HepG2 (cell line): ENCODE data around the gene EIF3L. TPM values are rescaled to one million over a fixed set of nuclear protein-coding genes. Genes with fewer than 3 reads are reported as not detected.

Source experiments
- GFI1 ChIP-seq: sonication (generic); formaldehyde crosslinking; IDR thresholded peaks from 2 replicates; pipeline ENCODE4 v1.5.0; 2020; ENCODE audit warnings: missing genetic modification reagents, mild to moderate bottlenecking, borderline replicate concordance
- HES4 ChIP-seq: sonication (generic); formaldehyde crosslinking; IDR thresholded peaks from 2 replicates; pipeline ENCODE4 v1.9.0; 2021; ENCODE audit warnings: mild to moderate bottlenecking, missing genetic modification reagents, borderline replicate concordance
- HMG20A ChIP-seq: IDR thresholded peaks from 2 replicates; pipeline ENCODE4 v1.6.1; 2016; ENCODE audit warnings: borderline replicate concordance
- HMG20B ChIP-seq: conservative IDR thresholded peaks from 2 replicates; pipeline ENCODE4 v1.6.1; 2016; ENCODE audit warnings: missing genetic modification reagents, missing compliant biosample characterization
- MEIS2 ChIP-seq: sonication (generic); formaldehyde crosslinking; IDR thresholded peaks from 2 replicates; pipeline ENCODE4 v1.9.0; 2021; ENCODE audit warnings: mild to moderate bottlenecking, missing genetic modification reagents
- NPAS2 ChIP-seq: sonication (generic); formaldehyde crosslinking; IDR thresholded peaks from 2 replicates; pipeline ENCODE4 v1.8.0; 2022; ENCODE audit warnings: mild to moderate bottlenecking, missing genetic modification reagents, borderline replicate concordance
- POLR2AphosphoS2 ChIP-seq: IDR thresholded peaks from 2 replicates; pipeline ENCODE4 v1.6.1; 2011; ENCODE audit warnings: low read depth, low read length, improper control_type of control experiment
- U2AF1 ChIP-seq: fragments of 200-400 bp; formaldehyde crosslinking; optimal IDR thresholded peaks from 2 replicates; pipeline ENCODE3; 2017; ENCODE audit warnings: mild to moderate bottlenecking, low read depth, low read length
- YY1 ChIP-seq: IDR thresholded peaks from 2 replicates; pipeline ENCODE4 v1.6.1; 2011; ENCODE audit warnings: low read length, low read depth, moderate library complexity, mild to moderate bottlenecking; ENCODE audit not compliant: insufficient read depth, insufficient replicate concordance
- ZBTB42 ChIP-seq: sonication (generic); formaldehyde crosslinking; IDR thresholded peaks from 2 replicates; pipeline ENCODE4 v1.5.0; 2020; ENCODE audit warnings: mild to moderate bottlenecking, missing genetic modification reagents
- ZFX ChIP-seq: sonication (generic); formaldehyde crosslinking; IDR thresholded peaks from 2 replicates; pipeline ENCODE4 v1.4.0; 2020; ENCODE audit warnings: mild to moderate bottlenecking, low read depth, missing genetic modification reagents, moderate library complexity
- ZKSCAN5 ChIP-seq: sonication (generic); formaldehyde crosslinking; IDR thresholded peaks from 2 replicates; pipeline ENCODE4 v1.5.1; 2020; ENCODE audit warnings: mild to moderate bottlenecking, missing genetic modification reagents
- ZNF101 ChIP-seq: sonication (generic); formaldehyde crosslinking; IDR thresholded peaks from 2 replicates; pipeline ENCODE4 v1.4.0; 2020; ENCODE audit warnings: mild to moderate bottlenecking, low read depth, missing genetic modification reagents, borderline replicate concordance
- ZNF225 ChIP-seq: sonication (generic); formaldehyde crosslinking; IDR thresholded peaks from 2 replicates; pipeline ENCODE4 v1.4.0; 2020; ENCODE audit warnings: mild to moderate bottlenecking, missing genetic modification reagents
- ZNF292 ChIP-seq: sonication (generic); formaldehyde crosslinking; IDR thresholded peaks from 2 replicates; pipeline ENCODE4 v1.8.1; 2022; ENCODE audit warnings: mild to moderate bottlenecking, low read depth, missing genetic modification reagents, borderline replicate concordance
- ZNF577 ChIP-seq: sonication (generic); formaldehyde crosslinking; IDR thresholded peaks from 2 replicates; pipeline ENCODE4 v1.4.0; 2020; ENCODE audit warnings: mild to moderate bottlenecking, low read depth, missing genetic modification reagents, borderline replicate concordance
- ZNF605 ChIP-seq: sonication (generic); formaldehyde crosslinking; IDR thresholded peaks from 2 replicates; pipeline ENCODE4 v1.8.0; 2022; ENCODE audit warnings: mild to moderate bottlenecking, missing genetic modification reagents
- ZNF713 ChIP-seq: sonication (generic); formaldehyde crosslinking; IDR thresholded peaks from 2 replicates; pipeline ENCODE4 v1.4.0; 2020; ENCODE audit warnings: mild to moderate bottlenecking, missing genetic modification reagents
- ZNF720 ChIP-seq: sonication (generic); formaldehyde crosslinking; IDR thresholded peaks from 2 replicates; pipeline ENCODE4 v1.4.0; 2020; ENCODE audit warnings: missing genetic modification reagents
- ZNF773 ChIP-seq: sonication (generic); formaldehyde crosslinking; IDR thresholded peaks from 2 replicates; pipeline ENCODE4 v1.4.0; 2020; ENCODE audit warnings: missing genetic modification reagents, borderline replicate concordance
- ZSCAN30 ChIP-seq: sonication (generic); formaldehyde crosslinking; IDR thresholded peaks from 2 replicates; pipeline ENCODE4 v1.5.0; 2020; ENCODE audit warnings: mild to moderate bottlenecking, missing genetic modification reagents
- polyA plus RNA-seq, 8 experiments: library from polyadenylated mRNA; depleted of rRNA in 3 of 8; stranded (reverse) in 7 of 8; unstranded in 1 of 8; fragments of >200 nt; fragmentation: Illumina TruSeq in 4 of 8; extraction: Trizol in 4 of 8; gene quantifications; 2 replicates each; pipeline versions ENCODE4 v1.2.1 to v1.2.3, GENCODE V29; 2011 to 2016; ENCODE audit warnings: low read depth in 4 of 8, missing spikeins in 1 of 8, mixed read lengths in 1 of 8; ENCODE audit not compliant: insufficient read depth in 1 of 8
- total RNA-seq, 5 experiments: library from RNA; depleted of rRNA; stranded (reverse); fragments of >200 nt; fragmentation: Illumina TruSeq; extraction: Trizol; gene quantifications; 2 replicates each; pipeline ENCODE4 v1.2.3, GENCODE V29; 2016; ENCODE audit warnings: low read depth in 1 of 5
- TF ChIP-seq, protein P1 (sequence below): sonication (generic); formaldehyde crosslinking; IDR thresholded peaks from 2 replicates; pipeline ENCODE4 v1.8.1; 2023; ENCODE audit warnings: missing genetic modification reagents, mild to moderate bottlenecking, borderline replicate concordance
- TF ChIP-seq, protein P2 (sequence below): sonication (generic); formaldehyde crosslinking; IDR thresholded peaks from 2 replicates; pipeline ENCODE4 v1.5.0; 2020; ENCODE audit warnings: missing genetic modification reagents
- TF ChIP-seq, protein P3 (sequence below): sonication (generic); formaldehyde crosslinking; IDR thresholded peaks from 2 replicates; pipeline ENCODE4 v1.4.0; 2020; ENCODE audit warnings: missing genetic modification reagents
- TF ChIP-seq, protein P4 (sequence below): sonication (generic); formaldehyde crosslinking; IDR thresholded peaks from 2 replicates; pipeline ENCODE4 v1.4.0; 2020; ENCODE audit warnings: mild to moderate bottlenecking, low read depth, missing genetic modification reagents
- TF ChIP-seq, protein P5 (sequence below): sonication (generic); formaldehyde crosslinking; IDR thresholded peaks from 2 replicates; pipeline ENCODE4 v1.4.0; 2020; ENCODE audit warnings: missing genetic modification reagents

EIF3L gene
- total and polyA plus RNA-seq, 2 of the 13 experiments (the other 11 are each of a cell fraction or from before 2014, with no cell fraction given), result 514 to 793 TPM

DNA sequence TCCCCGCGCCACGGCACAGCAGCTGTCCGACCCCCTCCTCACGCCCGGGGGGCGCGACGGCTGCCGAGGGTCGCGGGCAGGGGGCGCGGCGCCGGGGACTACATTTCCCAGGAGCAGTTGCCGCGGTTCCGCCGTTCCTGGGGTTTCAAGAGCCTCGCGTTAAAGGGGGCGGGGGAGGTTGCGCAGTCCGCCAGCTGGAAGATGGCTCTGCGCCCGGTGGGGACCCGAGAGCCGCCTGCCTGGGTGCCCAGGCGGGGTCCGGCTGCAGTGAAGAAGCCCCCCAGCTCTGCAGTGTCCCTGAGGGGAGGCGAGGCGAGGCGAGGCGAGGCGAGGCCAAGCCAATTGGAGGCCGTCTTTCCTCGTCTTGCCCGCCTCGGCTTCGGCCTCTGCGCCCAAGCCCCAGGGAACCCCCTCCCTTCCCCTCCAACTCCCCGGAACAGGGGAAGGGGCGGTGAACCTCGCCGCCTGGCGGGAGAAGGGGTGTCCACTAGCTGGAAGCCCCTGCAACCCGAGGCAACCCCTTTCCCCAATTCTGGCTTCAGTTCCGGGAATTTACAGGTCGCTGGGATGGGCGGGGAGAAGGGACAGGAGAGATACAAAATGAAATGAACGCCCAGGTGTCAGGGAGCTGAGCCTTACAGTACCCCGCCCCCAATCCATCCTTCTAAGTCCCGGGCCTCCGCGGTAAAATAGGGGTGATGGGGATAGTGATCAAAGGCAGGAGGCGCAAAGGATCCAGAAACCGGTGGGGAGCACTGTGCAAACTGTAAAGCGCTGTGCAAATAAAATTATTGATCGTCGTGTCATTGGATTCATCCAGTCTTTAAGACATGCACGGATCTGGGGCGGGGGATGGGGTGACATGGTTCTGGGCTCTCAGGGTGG lies 46.7 kb upstream of the EIF3L start (continued):
- TF ChIP-seq ZSCAN30 (CRISPR knock-in tag) (no peak), U2AF1 (no peak), HES4 (CRISPR knock-in tag) (no peak), ZFX (CRISPR knock-in tag) (peak; percentile 23; the same call in 1 of the 2 replicates), ZNF577 (no peak), ZNF720 (CRISPR knock-in tag) (no peak), ZNF292 (CRISPR knock-in tag) (no peak), ZNF773 (no peak), ZNF225 (CRISPR knock-in tag) (peak; percentile 81; the same call in 1 of the 2 replicates), ZNF605 (CRISPR knock-in tag) (no peak; the same call in 1 of the 2 replicates), ZKSCAN5 (CRISPR knock-in tag) (no peak), YY1 (peak; percentile 67), ZNF101 (CRISPR knock-in tag) (no peak), GFI1 (0 out of 2 replicates have a peak, but pooled peaks have one; percentile 4), POLR2AphosphoS2 (no peak), ZBTB42 (CRISPR knock-in tag) (peak; percentile 42; the same call in 1 of the 2 replicates), HMG20B (CRISPR knock-in tag) (no peak), ZNF713 (CRISPR knock-in tag) (no peak), MEIS2 (CRISPR knock-in tag) (no peak), HMG20A (CRISPR knock-in tag) (no peak), NPAS2 (no peak)
- TF ChIP-seq, protein P1, sequence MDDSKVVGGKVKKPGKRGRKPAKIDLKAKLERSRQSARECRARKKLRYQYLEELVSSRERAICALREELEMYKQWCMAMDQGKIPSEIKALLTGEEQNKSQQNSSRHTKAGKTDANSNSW, result no peak
- TF ChIP-seq, protein P2, sequence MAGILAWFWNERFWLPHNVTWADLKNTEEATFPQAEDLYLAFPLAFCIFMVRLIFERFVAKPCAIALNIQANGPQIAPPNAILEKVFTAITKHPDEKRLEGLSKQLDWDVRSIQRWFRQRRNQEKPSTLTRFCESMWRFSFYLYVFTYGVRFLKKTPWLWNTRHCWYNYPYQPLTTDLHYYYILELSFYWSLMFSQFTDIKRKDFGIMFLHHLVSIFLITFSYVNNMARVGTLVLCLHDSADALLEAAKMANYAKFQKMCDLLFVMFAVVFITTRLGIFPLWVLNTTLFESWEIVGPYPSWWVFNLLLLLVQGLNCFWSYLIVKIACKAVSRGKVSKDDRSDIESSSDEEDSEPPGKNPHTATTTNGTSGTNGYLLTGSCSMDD (CRISPR knock-in tag), result no peak
- TF ChIP-seq, protein P3, sequence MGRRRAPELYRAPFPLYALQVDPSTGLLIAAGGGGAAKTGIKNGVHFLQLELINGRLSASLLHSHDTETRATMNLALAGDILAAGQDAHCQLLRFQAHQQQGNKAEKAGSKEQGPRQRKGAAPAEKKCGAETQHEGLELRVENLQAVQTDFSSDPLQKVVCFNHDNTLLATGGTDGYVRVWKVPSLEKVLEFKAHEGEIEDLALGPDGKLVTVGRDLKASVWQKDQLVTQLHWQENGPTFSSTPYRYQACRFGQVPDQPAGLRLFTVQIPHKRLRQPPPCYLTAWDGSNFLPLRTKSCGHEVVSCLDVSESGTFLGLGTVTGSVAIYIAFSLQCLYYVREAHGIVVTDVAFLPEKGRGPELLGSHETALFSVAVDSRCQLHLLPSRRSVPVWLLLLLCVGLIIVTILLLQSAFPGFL (CRISPR knock-in tag), result no peak
- TF ChIP-seq, protein P4, sequence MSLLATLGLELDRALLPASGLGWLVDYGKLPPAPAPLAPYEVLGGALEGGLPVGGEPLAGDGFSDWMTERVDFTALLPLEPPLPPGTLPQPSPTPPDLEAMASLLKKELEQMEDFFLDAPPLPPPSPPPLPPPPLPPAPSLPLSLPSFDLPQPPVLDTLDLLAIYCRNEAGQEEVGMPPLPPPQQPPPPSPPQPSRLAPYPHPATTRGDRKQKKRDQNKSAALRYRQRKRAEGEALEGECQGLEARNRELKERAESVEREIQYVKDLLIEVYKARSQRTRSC (CRISPR knock-in tag), result no peak
- TF ChIP-seq, protein P5, sequence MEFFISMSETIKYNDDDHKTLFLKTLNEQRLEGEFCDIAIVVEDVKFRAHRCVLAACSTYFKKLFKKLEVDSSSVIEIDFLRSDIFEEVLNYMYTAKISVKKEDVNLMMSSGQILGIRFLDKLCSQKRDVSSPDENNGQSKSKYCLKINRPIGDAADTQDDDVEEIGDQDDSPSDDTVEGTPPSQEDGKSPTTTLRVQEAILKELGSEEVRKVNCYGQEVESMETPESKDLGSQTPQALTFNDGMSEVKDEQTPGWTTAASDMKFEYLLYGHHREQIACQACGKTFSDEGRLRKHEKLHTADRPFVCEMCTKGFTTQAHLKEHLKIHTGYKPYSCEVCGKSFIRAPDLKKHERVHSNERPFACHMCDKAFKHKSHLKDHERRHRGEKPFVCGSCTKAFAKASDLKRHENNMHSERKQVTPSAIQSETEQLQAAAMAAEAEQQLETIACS (CRISPR knock-in tag), result no peak
